Activated naive CD4-positive, alpha-beta T cell treated with anti-CD3 and anti-CD28 coated beads, Interleukin-2, amount 50 U/mL, for 72 hours (primary cell): ENCODE measurements around the gene DSG2. TPM values are rescaled to one million over a fixed set of nuclear protein-coding genes. Genes with fewer than 3 reads are reported as not detected.

ENCODE experiments used
- ATAC-seq, 2 donors: fragments of 150-1000 bp; cut with Tn5 transposase; 2 replicates each; pipeline ENCODE4 v1.10.0; 2021; ENCODE audit warnings: mild to moderate bottlenecking in 2 of 2, moderate library complexity in 2 of 2
- DNase-seq, 2 donors: peaks; one replicate each; pipeline ENCODE4 v3.0.0; 2021 to 2022; ENCODE audit warnings: low spot score in 2 of 2
- H3K27ac Mint-ChIP-seq, 2 donors: one replicate each; pipeline ENCODE4 v1.8.0; 2022; ENCODE audit warnings: mild to moderate bottlenecking in 2 of 2, mixed read lengths in 2 of 2
- H3K36me3 Mint-ChIP-seq, 2 donors: one replicate each; pipeline ENCODE4 v1.8.0; 2022; ENCODE audit warnings: mixed read lengths in 2 of 2
- H3K9me3 Mint-ChIP-seq, 2 donors: one replicate each; pipeline ENCODE4 v1.8.0; 2022; ENCODE audit warnings: mixed read lengths in 2 of 2
- total RNA-seq, 2 donors: library from RNA; stranded (reverse); gene quantifications; one replicate each; pipeline ENCODE4 v1.2.3, GENCODE V29; 2022

The DSG2 gene
- total RNA-seq, 2 donors from 2014 or later: 0.23 to 0.82 TPM

- H3K36me3 Mint-ChIP-seq: no peaks in the 10 kb centered on the region
- H3K9me3 Mint-ChIP-seq: no peaks in the 10 kb centered on the region
- no peak for DNase-seq
- H3K27ac Mint-ChIP-seq: no peak overlapping the region
- no peak for ATAC-seq
Measured at GRCh38 chr18:31566576-31567306, 68.8 kb downstream of the DSG2 start.

- no peak overlapping the region for H3K27ac Mint-ChIP-seq
- ATAC-seq: no peak
- DNase-seq: no peak
- H3K36me3 Mint-ChIP-seq: no peaks in the 10 kb centered on the region
- H3K9me3 Mint-ChIP-seq: no peaks in the 10 kb centered on the region
Measured at GRCh38 chr18:31572368-31572767, 74.4 kb downstream of the DSG2 start.

DNA sequence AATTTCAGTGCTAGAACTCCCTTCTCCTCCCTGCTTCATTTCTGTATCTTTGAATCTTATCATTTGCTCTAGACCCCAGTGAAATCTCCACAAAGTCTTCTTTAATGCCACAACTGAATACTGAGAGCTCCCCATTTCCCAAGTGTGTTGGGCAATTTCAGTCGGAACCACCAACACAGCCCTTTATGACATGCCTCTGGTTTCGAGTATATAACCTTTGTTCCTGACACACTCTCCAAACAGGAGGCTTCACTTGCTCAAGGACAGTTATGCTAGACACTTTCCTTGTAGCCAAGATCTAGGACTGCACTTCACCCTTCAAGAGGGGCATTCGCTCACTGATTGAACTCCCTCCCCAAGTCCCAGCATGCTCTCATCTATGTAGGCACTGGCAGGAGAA is 75.1 kb downstream of the DSG2 start:
- no peak overlapping the region for H3K27ac Mint-ChIP-seq
- H3K9me3 Mint-ChIP-seq: no peaks in the 10 kb centered on the region
- ATAC-seq: no peak
- DNase-seq: no peak
- H3K36me3 Mint-ChIP-seq: no peaks in the 10 kb centered on the region

DNA sequence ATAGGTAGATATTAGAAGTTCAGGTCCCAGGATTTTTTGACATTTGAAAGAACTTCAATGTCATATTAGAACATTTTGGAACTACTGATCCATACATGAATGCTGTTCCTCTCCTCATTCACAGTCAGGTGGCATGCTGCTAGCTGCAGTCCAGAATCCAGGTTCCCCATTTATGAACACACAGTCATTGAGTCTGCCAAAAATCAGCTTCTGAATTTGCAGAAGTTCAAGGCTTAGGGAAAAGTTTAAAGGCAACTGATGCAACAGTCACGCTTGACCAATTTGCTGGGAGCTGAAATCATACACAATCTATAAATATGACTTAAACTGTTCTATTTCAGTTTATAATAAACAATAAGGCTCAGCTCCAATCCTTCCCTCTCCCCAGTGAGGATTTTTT is 76.4 kb downstream of the DSG2 start:
- no peak for ATAC-seq
- DNase-seq: no peak
- Mint-ChIP-seq H3K27ac (no peak overlapping the region), H3K36me3 (no peaks in the 10 kb centered on the region), H3K9me3 (no peaks in the 10 kb centered on the region)

- DNase-seq (no peak), ATAC-seq (no peak)
- Mint-ChIP-seq H3K27ac (no peak overlapping the region), H3K9me3 (no peaks in the 10 kb centered on the region), H3K36me3 (no peaks in the 10 kb centered on the region)
Measured at GRCh38 chr18:31575515-31576257, 77.7 kb downstream of the DSG2 start.

DNA sequence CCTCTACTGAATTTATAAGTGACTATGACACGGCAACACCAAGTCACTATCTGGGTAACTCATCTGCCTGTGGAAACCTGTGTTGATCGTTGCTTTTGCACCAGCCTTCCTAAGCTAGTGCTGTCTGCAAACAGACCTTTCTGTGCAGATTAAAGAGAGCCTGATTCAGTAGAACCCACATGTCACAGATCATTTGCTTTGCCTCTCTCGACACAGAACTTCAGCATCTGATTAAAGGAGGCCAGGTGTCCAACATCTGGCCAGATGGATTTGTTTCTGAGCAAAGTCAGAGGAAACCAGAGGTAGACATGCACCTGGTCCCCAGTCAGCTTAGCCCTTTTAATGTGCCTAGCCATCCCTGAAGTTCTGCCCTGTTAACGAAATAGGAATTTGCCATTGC is 78.7 kb downstream of the DSG2 start:
- Mint-ChIP-seq H3K27ac (no peak overlapping the region), H3K9me3 (no peaks in the 10 kb centered on the region), H3K36me3 (no peaks in the 10 kb centered on the region)
- DNase-seq (no peak), ATAC-seq (no peak)

DNA sequence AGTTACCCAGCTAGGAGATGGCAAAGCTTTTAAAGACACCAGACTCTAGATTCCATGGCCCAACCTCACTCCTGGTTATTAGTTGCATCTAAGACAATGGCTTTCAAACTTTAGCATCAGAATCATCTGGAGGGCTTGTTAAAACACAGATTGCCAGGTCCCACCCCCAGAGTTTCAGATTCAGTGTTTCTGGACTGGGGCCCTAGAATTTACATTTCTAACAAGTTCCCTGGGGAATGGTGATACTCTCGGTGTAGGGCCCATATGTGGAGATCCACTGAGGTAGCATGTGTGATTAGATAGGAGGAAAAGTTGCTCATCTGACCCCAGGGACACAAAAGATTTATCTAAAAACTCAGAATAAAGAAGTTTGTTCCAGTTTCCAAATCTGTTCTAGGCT is 79.2 kb downstream of the DSG2 start:
- no peak for ATAC-seq
- DNase-seq: no peak
- Mint-ChIP-seq H3K36me3 (no peaks in the 10 kb centered on the region), H3K27ac (no peak overlapping the region), H3K9me3 (no peaks in the 10 kb centered on the region)

DNA sequence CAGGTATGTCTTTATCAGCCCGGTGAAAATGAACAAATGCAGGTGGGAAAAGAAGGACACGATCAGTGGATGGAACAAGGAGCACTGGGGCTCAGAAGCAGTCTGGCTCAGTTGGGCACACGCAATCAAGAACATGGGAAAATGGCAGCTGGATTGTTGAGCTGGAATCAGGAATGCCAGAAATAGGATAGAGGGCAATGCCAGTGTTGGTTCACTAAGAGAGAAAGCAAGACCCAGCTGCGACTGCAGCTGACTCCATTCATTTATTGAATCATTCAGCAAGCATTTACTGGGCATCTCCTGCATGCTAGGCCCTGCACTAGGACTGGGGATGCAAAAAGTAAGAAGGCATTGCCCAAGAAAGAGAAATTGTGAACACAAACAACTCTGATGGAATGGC is 80.1 kb downstream of the DSG2 start:
- DNase-seq (no peak), ATAC-seq (no peak)
- Mint-ChIP-seq H3K27ac (no peak overlapping the region), H3K36me3 (no peaks in the 10 kb centered on the region), H3K9me3 (no peaks in the 10 kb centered on the region)

DNA sequence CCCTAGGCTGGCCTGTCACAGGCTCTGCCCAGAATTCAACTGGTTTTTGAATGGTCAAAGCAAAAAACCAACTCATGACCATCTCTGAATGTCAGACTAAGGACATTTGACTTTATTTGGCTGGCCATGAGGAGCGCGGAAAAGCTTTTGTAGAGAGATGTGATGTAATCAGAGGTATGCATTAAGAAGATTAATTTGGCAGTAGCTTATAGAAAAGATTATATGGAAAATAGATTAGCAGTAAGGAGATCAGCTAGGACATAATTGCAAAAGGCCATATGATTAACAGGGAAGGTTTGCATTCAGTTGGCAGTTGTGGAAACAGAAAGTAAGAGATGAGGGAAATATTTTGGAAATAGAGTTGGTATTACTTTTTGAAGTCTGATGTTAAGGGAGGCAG is 81.4 kb downstream of the DSG2 start:
- DNase-seq (no peak), ATAC-seq (no peak)
- no peaks in the 10 kb centered on the region for H3K36me3 Mint-ChIP-seq
- H3K27ac Mint-ChIP-seq: no peak overlapping the region
- no peaks in the 10 kb centered on the region for H3K9me3 Mint-ChIP-seq

DNA sequence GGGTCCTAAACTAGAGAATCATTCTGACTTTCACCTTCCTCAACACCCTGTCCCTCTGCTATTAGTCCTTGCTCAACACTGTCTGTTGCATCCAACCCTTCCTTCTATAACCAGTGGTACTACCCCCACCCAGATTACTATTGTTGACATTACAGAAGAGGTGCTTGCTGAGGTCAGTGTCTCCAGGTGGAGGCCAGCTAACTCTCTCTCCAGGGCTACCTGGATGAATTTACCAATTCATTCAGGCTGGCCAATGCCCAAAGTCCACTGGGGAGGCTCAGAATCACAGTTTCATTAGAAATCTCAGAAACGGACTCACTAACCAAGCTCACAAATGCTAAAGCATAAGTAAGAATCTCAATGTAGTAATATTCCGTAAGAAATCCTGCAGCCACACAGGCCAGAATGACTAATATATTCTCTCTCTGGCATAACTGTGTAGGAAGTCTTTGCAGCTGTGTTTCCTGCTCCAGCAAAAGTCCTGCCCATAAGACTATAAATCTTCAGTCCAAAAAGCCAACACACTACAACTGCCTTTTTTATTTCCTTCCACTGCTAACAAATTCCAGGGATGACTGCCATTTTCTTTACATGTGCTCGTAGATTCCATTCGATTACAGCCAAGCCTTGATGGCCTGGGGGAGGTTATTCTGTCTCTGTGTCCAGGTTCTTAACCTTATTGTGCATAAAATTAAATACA is 83.7 kb downstream of the DSG2 start:
- DNase-seq (no peak), ATAC-seq (no peak)
- Mint-ChIP-seq H3K27ac (no peak overlapping the region), H3K36me3 (no peaks in the 10 kb centered on the region), H3K9me3 (no peaks in the 10 kb centered on the region)

GRCh38 chr18:31583185-31583854 is 85.3 kb downstream of the DSG2 start:
- H3K36me3 Mint-ChIP-seq: no peaks in the 10 kb centered on the region
- no peak for ATAC-seq

GRCh38 chr18:31585991-31586390 is 88.0 kb downstream of the DSG2 start:
- ATAC-seq (no peak), DNase-seq (no peak)
- H3K36me3 Mint-ChIP-seq: peaks cover 0 to 6% of the 10 kb centered on the region in 2 donors
- H3K27ac Mint-ChIP-seq: no peak overlapping the region
- no peaks in the 10 kb centered on the region for H3K9me3 Mint-ChIP-seq

More at GRCh38 chr18:31583185-31583854, 85.3 kb downstream of the DSG2 start:
- DNase-seq: no peak
- H3K9me3 Mint-ChIP-seq: no peaks in the 10 kb centered on the region
- no peak overlapping the region for H3K27ac Mint-ChIP-seq

DNA sequence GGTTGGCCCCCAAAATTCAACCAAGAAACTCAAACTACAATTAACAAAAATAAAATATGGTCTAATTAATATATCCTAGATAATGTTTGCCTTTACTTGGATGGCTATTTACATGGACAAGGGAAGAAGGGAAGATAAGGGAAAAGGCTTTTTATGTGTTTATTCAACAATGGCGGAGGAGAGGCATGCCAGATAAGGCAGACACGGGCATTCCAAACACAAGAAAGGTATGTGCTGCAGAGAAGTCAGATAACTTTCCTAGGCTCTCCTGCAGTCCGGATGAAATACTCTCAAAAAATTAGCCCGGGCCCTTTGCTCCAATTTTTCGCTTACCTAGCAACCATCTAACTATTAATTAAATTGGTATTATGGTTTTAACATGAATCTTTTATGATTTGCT is 88.6 kb downstream of the DSG2 start:
- peaks cover 0 to 6% of the 10 kb centered on the region in 2 donors for H3K36me3 Mint-ChIP-seq
- DNase-seq: no peak
- no peaks in the 10 kb centered on the region for H3K9me3 Mint-ChIP-seq
- no peak overlapping the region for H3K27ac Mint-ChIP-seq
- ATAC-seq: no peak

- no peak for DNase-seq
- no peaks in the 10 kb centered on the region for H3K9me3 Mint-ChIP-seq
- ATAC-seq: no peak
- H3K36me3 Mint-ChIP-seq: peaks cover 0 to 6% of the 10 kb centered on the region in 2 donors
- no peak overlapping the region for H3K27ac Mint-ChIP-seq
Measured at GRCh38 chr18:31587529-31587928, 89.6 kb downstream of the DSG2 start.

DNA sequence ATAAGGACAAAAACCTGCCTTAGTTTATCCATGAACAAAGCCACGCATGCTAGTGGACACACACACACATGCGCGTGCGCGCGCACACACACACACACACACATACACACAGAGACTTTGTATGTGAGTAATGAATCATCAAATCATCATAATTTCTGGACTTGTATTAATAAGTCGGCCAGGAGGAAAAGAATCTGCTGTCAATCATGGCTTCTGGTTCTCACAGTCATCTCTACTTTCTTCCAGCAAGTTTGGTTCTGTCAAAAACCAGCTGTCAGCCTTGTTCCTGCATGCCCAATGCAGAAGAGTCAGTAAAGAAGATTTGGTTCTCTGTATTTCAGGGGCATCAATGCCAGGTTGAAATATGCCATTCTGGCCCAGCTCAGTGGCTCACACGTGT is 92.6 kb downstream of the DSG2 start:
- ATAC-seq (no peak), DNase-seq (no peak)
- Mint-ChIP-seq H3K27ac (no peak overlapping the region), H3K9me3 (no peaks in the 10 kb centered on the region), H3K36me3 (peaks cover 0 to 6% of the 10 kb centered on the region in 2 donors)

GRCh38 chr18:31591113-31591512 is 93.1 kb downstream of the DSG2 start:
- H3K9me3 Mint-ChIP-seq: no peaks in the 10 kb centered on the region
- H3K36me3 Mint-ChIP-seq: peaks cover 0 to 6% of the 10 kb centered on the region in 2 donors
- ATAC-seq (no peak), DNase-seq (no peak)
- H3K27ac Mint-ChIP-seq: no peak overlapping the region

DNA sequence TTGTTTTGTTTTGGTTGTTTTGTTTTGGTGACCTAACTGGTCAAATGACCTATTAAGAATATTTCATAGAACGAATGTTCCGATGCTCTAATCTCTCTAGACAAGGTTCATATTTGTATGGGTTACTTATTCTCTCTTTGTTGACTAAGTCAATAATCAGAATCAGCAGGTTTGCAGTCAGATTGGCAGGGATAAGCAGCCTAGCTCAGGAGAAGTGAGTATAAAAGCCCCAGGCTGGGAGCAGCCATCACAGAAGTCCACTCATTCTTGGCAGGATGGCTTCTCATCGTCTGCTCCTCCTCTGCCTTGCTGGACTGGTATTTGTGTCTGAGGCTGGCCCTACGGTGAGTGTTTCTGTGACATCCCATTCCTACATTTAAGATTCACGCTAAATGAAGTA is 93.7 kb downstream of the DSG2 start, which contains the start of gene TTR:
Gene TTR (plus strand): TSS at position 250 of the 400 bp plus-strand sequence. CDS start 26 bp downstream, at position 276.
- ATAC-seq: no peak

More for the DNA sequence above, 93.7 kb downstream of the DSG2 start, which contains the start of gene TTR:
- Mint-ChIP-seq H3K9me3 (no peaks in the 10 kb centered on the region), H3K36me3 (peaks cover 0 to 6% of the 10 kb centered on the region in 2 donors), H3K27ac (no peak within 1 kb of the TSS)
- no peak for DNase-seq
